ENCODE measurements around the gene ZNF175.

- TF ChIP-seq GATA2 (IDR thresholded peaks at IDR 0.05; ENCODE audit: low read depth, low read length), result no peak
- TF ChIP-seq GATA3 (IDR thresholded peaks at IDR 0.05; ENCODE audit: low read depth, low read length), result no peak
Observed at GRCh38 chr19:51529301-51529700, 41.8 kb upstream of the ZNF175 start.
